Breast epithelium (tissue), 4 donors: ENCODE measurements around the gene DNAH17. TPM values are rescaled to one million over a fixed set of nuclear protein-coding genes. Genes with fewer than 3 reads are reported as not detected.

ENCODE experiments used
- DNase-seq, 2 donors: peaks; one replicate each; pipeline ENCODE4 v3.0.0-alpha.2; 2019; ENCODE audit warnings: low spot score in 2 of 2
- H3K27ac ChIP-seq, 2 donors: fragments of 200-600 bp; sonication (generic) in 1 of 2; one replicate each; pipeline ENCODE4 v1.5.1; 2016 to 2019; ENCODE audit warnings: mild to moderate bottlenecking in 1 of 2
- H3K27me3 ChIP-seq, 2 donors: fragments of 200-600 bp; sonication (generic) in 1 of 2; one replicate each; pipeline versions ENCODE4 v1.5.1 to v1.6.0; 2017 to 2019; ENCODE audit warnings: control low read depth in 1 of 2, mild to moderate bottlenecking in 1 of 2
- H3K36me3 ChIP-seq: fragments of 200-600 bp; one replicate; pipeline ENCODE4 v1.5.1; 2019
- H3K4me1 ChIP-seq, 2 donors: fragments of 200-600 bp; sonication (generic); one replicate each; pipeline ENCODE4 v1.5.1; 2016 to 2019; ENCODE audit warnings: control low read depth in 1 of 2
- H3K4me3 ChIP-seq, 3 donors: fragments of 200-600 bp; sonication (generic); 1 replicate in 2 of 3; 2 replicates in 1 of 3; pipeline ENCODE4 v1.5.1; 2016 to 2019; ENCODE audit warnings: mild to moderate bottlenecking in 3 of 3, moderate library complexity in 2 of 3
- H3K9me3 ChIP-seq, 2 donors: fragments of 200-600 bp; sonication (generic) in 1 of 2; one replicate each; pipeline ENCODE4 v1.5.1; 2016 to 2019; ENCODE audit warnings: control low read depth in 1 of 2
- CTCF ChIP-seq, 3 donors: fragments of 450-650 bp; IDR thresholded peaks; one replicate each; pipeline ENCODE4 v1.5.1; 2016 to 2017; ENCODE audit warnings: antibody characterized with exemption in 3 of 3, mild to moderate bottlenecking in 3 of 3, moderate library complexity in 3 of 3
- POLR2A ChIP-seq: fragments of 450-650 bp; IDR thresholded peaks from one replicate; pipeline ENCODE4 v1.6.1; 2016; ENCODE audit warnings: antibody characterized with exemption, mild to moderate bottlenecking, moderate library complexity
- POLR2AphosphoS5 ChIP-seq, 3 donors: sonication (generic); formaldehyde crosslinking; IDR thresholded peaks; one replicate each; pipeline ENCODE4 v1.6.1; 2017; ENCODE audit warnings: antibody characterized with exemption in 3 of 3
- intact Hi-C: fragments of 100-400 bp; cut with DNase I; formaldehyde crosslinking; loops from one replicate; pipeline ENCODE4 v1.15.1; 2023; ENCODE audit warnings: low total_unique reads
- total RNA-seq, 3 donors: library from RNA; depleted of rRNA; stranded (reverse); fragments of >200 nt; gene quantifications; one replicate each; pipeline ENCODE4 v1.1.0, GENCODE V29; 2016

Gene DNAH17
- total RNA-seq, 3 donors from 2014 or later = 0.15 to 0.33 TPM; not detected in 1

- H3K9me3 ChIP-seq = no peaks in the 10 kb centered on the region
- no peaks in the 10 kb centered on the region for H3K27me3 ChIP-seq
- DNase-seq = no peak
- H3K4me3 ChIP-seq = no peak overlapping the region
- no peaks in the 10 kb centered on the region for H3K36me3 ChIP-seq
- no peak overlapping the region for H3K27ac ChIP-seq
- no peaks in the 10 kb centered on the region for H3K4me1 ChIP-seq
- TF ChIP-seq CTCF (IDR thresholded peaks at IDR 0.05) (no peak), POLR2A (no peak), POLR2AphosphoS5 (IDR thresholded peaks at IDR 0.05) (no peak)
- intact Hi-C loops = no loop called here
Measured at GRCh38 chr17:78532311-78532710, 44.9 kb downstream of the DNAH17 start.

GRCh38 chr17:78530675-78531074 is 46.5 kb downstream of the DNAH17 start:
- DNase-seq = no peak
- H3K4me1 ChIP-seq = no peaks in the 10 kb centered on the region
- no peaks in the 10 kb centered on the region for H3K9me3 ChIP-seq
- no peaks in the 10 kb centered on the region for H3K36me3 ChIP-seq
- intact Hi-C loops = loop anchor here (2.0 kb wide), 1 partner anchor 66 kb away; no protein-coding TSS in a partner anchor
- no peaks in the 10 kb centered on the region for H3K27me3 ChIP-seq
- no peak overlapping the region for H3K27ac ChIP-seq
- no peak for TF ChIP-seq POLR2AphosphoS5 (IDR thresholded peaks at IDR 0.05)
- no peak for TF ChIP-seq POLR2A
- no peak for TF ChIP-seq CTCF (IDR thresholded peaks at IDR 0.05)
- no peak overlapping the region for H3K4me3 ChIP-seq

- Histone ChIP-seq H3K36me3 (no peaks in the 10 kb centered on the region), H3K4me1 (no peaks in the 10 kb centered on the region), H3K4me3 (no peak overlapping the region), H3K9me3 (no peaks in the 10 kb centered on the region), H3K27me3 (no peaks in the 10 kb centered on the region), H3K27ac (no peak overlapping the region)
- no peak for TF ChIP-seq POLR2A
- no peak for TF ChIP-seq CTCF (IDR thresholded peaks at IDR 0.05)
- no peak for TF ChIP-seq POLR2AphosphoS5 (IDR thresholded peaks at IDR 0.05)
- intact Hi-C loops = loop anchor here (2.0 kb wide), 1 partner anchor 67 kb away; no protein-coding TSS in a partner anchor
- DNase-seq = no peak
Measured at GRCh38 chr17:78529871-78530670, 47.1 kb downstream of the DNAH17 start.

GRCh38 chr17:78529251-78529650 is 47.9 kb downstream of the DNAH17 start:
- Histone ChIP-seq H3K36me3 (no peaks in the 10 kb centered on the region), H3K4me3 (no peak overlapping the region), H3K9me3 (no peaks in the 10 kb centered on the region), H3K27ac (no peak overlapping the region), H3K27me3 (no peaks in the 10 kb centered on the region), H3K4me1 (no peaks in the 10 kb centered on the region)
- intact Hi-C loops = no loop called here
- no peak for DNase-seq
- no peak for TF ChIP-seq CTCF (IDR thresholded peaks at IDR 0.05)
- no peak for TF ChIP-seq POLR2AphosphoS5 (IDR thresholded peaks at IDR 0.05)
- TF ChIP-seq POLR2A = no peak

GRCh38 chr17:78528541-78528940 is 48.7 kb downstream of the DNAH17 start:
- H3K9me3 ChIP-seq = no peaks in the 10 kb centered on the region
- no peaks in the 10 kb centered on the region for H3K27me3 ChIP-seq
- no peaks in the 10 kb centered on the region for H3K4me1 ChIP-seq
- no peaks in the 10 kb centered on the region for H3K36me3 ChIP-seq
- TF ChIP-seq CTCF (IDR thresholded peaks at IDR 0.05) (no peak), POLR2A (no peak), POLR2AphosphoS5 (IDR thresholded peaks at IDR 0.05) (no peak)
- intact Hi-C loops = no loop called here
- DNase-seq = no peak
- no peak overlapping the region for H3K27ac ChIP-seq
- no peak overlapping the region for H3K4me3 ChIP-seq
